Activated CD8-positive, alpha-beta memory T cell treated with anti-CD3 and anti-CD28 coated beads for 24 hours (primary cell): Measurements from ENCODE around the gene PATJ.
A peak's percentile ranks its signal among the peaks of the same experiment; 100 is the strongest.
"Not testable (repeated sequence)": the region's sequence is repeated elsewhere in the genome, so short reads cannot be mapped to it uniquely, and the experiment has no call there.

ENCODE experiments used
- DNase-seq: peaks from one replicate; pipeline ENCODE4 v3.0.0-alpha.2; 2020

PATJ gene, protein sequence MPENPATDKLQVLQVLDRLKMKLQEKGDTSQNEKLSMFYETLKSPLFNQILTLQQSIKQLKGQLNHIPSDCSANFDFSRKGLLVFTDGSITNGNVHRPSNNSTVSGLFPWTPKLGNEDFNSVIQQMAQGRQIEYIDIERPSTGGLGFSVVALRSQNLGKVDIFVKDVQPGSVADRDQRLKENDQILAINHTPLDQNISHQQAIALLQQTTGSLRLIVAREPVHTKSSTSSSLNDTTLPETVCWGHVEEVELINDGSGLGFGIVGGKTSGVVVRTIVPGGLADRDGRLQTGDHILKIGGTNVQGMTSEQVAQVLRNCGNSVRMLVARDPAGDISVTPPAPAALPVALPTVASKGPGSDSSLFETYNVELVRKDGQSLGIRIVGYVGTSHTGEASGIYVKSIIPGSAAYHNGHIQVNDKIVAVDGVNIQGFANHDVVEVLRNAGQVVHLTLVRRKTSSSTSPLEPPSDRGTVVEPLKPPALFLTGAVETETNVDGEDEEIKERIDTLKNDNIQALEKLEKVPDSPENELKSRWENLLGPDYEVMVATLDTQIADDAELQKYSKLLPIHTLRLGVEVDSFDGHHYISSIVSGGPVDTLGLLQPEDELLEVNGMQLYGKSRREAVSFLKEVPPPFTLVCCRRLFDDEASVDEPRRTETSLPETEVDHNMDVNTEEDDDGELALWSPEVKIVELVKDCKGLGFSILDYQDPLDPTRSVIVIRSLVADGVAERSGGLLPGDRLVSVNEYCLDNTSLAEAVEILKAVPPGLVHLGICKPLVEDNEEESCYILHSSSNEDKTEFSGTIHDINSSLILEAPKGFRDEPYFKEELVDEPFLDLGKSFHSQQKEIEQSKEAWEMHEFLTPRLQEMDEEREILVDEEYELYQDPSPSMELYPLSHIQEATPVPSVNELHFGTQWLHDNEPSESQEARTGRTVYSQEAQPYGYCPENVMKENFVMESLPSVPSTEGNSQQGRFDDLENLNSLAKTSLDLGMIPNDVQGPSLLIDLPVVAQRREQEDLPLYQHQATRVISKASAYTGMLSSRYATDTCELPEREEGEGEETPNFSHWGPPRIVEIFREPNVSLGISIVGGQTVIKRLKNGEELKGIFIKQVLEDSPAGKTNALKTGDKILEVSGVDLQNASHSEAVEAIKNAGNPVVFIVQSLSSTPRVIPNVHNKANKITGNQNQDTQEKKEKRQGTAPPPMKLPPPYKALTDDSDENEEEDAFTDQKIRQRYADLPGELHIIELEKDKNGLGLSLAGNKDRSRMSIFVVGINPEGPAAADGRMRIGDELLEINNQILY (N-terminal part only)

DNA sequence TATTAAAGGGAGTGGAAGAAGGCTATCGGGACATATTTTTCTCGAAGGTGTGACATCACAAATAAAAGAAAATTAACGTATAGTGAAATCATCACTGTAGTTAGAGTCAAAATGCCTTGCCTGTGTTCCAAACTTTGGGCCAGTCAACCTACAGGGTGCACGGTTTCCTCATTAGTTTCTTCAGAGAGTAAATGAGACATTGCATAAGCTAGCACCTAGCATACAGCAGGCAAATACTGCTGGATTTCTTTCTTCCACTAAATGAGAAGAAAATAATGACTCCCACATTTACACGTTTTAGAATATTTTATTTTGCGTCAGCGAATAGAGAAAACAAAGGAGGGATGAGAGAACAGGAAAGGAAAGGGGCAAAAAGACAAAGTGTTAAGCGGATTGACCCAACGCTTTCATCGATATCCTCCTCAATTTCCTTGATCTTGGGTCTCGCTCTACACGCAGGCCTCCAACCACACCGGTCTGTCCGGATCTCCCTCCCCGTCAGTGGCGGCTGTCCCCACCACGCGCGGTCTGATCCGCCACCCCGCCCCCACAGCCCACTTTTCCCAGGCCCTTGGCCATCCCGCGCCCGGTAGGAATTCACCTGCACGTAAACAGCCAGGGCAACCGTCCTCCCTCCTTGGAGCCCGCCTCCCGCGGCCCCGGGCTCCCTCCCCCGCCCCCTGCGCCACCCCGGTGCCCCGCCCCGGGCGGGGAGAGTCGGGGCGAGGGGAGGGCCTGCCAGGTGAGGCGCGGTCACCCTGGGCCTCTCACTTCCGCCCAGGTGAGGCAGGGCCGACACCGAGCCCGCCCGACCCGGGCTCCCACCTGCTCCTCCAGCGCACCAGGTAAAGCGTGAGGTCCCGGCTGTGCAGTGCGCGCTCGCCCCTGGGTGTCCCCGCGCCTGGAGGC, at the start of gene PATJ:
Gene PATJ (plus strand): TSS at position 770 of the 909 bp plus-strand sequence. CDS start 20,413 bp downstream, outside the sequence.
- peak; percentile 87 for DNase-seq

DNA sequence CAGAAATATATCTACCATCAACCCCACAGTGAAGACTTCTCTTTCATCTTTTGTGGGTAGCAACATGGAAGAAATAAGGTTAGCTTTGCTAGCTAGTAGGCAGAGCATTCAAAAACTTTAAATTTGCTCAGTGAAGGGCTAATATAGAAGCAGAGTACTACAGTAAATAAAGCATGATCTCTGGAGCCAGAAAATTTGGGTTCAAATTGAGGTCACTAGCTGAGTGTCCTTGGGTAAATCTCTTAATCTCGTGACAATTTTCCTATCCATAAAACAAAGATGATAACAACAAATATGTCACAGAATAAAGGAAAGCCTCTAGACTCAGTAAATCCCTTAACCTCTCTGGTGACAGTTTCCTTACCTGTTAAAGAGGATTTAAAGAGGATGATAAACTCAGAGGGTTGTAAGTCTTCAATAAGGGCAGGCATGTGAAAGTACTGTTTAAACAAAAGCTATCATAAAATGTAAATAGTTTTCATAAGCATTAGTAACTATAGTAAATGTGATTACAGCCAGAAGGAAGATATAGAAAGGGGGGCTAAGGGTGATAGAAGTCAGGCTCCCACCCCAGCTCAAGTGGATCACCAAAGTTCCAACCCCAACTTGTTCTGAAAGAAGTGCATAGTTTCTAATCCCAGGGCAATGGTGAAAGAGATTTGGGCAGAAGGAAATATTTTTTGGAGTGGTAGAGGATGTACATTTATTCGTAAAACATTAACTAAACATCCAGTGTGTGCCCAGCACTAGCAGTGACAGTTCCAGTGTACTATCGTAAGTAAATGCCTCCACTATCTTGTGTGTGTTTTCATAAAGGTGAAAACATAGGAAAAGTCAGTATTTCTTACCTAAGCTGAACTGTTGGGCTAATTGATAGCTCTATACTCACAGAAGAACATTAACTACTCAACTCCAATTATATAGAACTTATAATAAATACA, 42.1 kb upstream of the PATJ start:
- no peak for DNase-seq

DNA sequence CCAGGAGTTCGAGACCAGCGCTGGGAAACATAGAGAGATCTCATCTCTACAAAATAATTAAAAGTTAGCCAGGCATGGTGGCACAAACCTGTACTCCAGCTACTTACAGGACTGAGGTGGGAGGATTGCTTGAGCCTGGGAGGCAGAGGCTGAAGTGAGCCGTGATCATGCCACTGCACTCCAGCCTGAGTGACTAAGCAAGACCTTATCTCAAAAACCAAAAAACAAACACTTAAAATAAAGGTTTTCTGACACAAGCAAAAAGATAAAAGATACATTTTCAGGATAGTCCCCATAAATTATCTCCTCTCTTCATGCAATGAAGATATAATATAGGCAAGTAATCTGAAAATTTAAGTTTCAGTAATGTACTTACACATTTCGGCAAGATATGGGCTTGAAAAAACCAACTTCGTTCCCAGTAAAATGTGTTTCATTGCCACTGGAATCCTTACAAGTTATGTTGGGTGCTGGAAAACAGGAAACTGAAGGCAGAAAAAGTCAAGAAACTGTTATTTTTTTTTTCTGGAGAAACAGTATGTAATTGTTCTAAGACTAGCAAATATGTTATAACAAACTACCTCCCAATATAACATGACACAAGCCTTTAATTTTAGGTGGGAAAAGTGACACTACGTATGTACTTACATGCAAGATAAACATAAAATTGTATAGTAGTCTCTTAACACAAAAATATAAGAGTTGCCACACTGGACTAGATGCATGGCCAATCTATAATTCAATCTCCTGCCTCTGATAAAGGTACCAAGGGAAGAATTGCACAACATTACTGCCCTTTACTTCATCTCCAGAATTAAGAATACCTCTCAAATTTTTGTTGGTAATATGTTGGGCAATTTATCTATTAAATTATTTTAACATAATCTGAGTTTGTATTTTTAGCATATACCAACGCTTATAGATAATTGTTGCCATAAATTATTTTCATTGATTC, 33.0 kb upstream of the PATJ start:
- DNase-seq = no peak

DNA sequence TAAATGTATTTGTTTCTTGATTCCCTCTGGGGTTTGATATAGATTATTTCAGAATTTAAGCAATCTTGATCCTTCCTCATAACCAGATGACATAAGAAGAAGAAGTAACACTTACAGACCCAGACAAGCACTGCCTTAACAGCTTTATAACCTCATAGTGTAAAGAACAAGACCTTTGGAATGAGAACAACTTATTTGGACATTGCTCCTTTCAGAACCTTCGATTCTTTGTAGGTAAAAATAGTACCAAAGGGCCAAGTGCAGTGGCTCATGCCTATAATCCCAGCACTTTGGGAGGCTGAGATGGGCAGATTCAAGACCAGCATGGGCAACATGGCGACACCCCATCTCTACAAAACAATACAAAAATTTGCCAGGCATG, 32.4 kb upstream of the PATJ start:
- no peak for DNase-seq

DNA sequence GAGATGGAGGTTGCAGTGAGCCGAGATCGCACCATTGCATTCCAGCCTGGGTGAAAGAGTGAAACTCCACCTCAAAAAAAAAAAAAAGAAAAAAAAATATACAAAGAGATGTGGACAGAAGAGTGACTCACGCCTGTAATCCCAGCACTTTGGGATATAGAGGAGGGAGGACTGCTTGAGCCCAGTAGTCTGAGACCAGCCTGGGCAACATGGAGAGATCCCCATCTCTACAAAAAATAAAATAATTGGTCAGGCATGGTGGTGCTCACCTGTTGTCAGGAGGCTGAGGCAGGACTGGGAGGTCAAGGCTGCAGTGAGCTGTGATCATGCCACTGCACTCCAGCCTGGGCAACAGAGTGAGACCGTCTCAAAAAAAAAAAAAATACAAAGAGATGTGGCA, 31.0 kb upstream of the PATJ start:
- not testable (repeated sequence) for DNase-seq

DNA sequence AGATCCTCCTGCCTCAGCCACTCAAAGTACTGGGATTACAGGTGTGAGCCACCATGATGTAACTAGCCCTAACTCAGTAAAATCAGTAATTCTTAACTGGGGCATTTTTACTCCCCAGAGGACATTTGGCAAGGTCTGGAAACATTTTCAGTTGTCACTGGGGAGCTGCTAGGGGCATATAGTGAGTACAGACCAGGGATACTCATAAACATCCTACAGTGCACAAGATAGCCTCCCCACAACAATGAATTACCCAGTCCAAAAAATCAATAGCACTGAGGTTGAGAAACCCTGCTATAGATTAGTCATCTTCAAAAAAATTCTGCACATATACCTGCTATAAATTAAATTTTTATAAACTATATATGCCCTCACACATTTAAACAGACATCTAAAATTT, 30.3 kb upstream of the PATJ start:
- DNase-seq = no peak

DNA sequence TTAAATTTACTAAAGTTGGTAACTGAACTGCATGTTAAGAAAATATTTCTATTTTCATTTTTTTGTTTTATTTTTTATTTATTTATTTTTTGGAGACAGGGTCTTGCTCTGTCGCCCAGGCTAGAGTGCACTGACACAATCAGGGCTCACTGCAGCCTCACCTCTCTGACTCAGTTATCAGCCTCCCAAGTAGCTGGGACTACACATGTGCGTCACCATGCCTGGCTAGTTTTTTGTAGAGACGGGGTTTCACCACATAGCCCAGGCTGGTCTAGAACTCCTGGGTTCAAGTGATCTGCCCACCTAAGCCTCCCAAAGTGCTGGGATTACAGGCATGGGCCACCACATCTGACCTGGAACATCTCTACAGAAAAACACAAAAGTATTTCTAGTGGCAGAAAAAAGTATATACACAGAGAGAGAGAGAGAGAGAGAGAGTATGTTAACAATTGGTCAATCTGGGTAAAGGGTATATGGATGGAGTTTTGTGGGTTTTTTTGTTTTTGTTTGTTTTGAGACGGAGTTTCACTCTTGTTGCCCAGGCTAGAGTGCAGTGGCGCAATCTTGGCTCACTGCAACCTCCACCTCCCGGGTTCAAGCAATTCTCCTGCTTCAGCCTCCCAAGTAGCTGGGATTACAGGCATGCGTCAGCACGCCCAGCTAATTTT, 23.1 kb upstream of the PATJ start:
- DNase-seq = not testable (repeated sequence)

DNA sequence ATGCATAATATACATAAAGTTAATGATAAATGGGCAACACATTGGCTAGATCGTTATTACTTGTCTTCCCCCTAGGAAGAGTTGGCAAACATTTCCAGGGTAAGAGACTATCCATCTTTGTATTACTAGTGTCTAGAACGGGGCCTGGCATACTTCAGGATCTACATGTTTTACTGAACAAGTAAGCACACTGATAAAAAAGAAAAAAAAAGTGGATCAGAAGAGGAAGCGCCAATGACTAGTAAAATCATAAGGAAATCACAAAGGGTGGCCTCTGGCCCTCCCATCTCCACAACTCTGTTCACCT, 17.8 kb upstream of the PATJ start:
- no peak for DNase-seq

DNA sequence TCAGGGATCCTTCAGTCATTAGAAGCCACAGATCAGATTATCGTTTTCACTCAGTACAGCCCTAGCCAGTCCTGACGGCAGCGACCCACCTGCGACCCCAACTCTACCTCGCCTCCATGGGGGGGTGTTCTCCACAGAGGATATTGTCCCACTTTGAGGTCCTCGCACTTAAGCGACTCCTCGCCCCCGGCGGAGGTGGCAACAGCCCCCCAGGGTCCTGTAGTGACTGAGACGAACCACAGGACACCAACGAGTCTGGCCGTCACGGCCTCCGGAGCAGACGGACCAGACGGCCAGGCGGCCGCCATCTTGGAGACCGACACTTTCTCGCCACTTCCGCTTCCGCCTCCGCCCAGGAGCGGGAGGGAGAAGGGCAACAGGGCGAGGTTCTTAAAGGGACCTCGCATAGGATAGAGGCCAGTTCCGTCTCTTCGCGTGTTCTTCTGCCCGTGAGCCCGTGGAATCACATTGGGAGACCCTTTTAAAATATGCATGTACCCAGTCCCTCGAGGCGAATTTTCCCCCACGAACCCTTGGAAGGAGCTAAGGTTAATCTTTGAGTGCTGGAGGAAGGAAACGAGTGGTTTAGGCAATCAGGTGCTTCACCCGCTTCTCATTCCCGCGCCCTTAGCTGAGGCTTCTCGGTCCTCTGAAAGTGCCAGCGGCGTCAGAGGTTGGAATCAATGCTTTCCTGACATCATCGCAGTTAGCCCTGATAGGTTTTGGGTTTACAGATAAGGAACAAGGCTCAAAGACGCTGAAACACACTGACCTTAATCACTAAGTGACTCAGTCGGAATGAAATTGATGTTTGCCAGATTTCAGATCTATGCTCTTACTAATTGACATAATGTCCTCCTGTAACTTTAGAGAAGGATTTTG, 17.2 kb upstream of the PATJ start, which contains the start of gene TM2D1:
Gene TM2D1 (minus strand): TSS at position 329 of the 882 bp plus-strand sequence. CDS start 21 bp downstream, at position 308.
- DNase-seq = peak; percentile 93

DNA sequence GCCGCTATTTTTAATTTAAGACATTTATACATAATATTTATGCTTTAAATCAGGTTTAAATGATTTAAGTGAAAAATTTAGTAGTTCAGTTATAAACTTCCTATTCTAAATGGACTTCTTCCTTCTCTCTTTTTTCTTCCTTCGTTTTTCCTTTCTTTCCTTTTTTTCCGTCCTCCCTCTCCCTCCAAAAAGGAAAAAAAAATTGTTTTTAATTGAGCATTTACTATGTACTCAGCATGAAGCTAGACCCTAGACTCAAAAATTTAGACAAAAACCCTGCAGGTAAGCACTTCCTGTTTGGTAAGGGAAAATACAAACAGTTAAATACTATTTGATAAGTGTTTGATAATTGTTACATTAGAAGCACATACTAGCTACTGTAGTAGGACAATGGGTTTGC, 14.7 kb upstream of the PATJ start:
- DNase-seq = no peak

DNA sequence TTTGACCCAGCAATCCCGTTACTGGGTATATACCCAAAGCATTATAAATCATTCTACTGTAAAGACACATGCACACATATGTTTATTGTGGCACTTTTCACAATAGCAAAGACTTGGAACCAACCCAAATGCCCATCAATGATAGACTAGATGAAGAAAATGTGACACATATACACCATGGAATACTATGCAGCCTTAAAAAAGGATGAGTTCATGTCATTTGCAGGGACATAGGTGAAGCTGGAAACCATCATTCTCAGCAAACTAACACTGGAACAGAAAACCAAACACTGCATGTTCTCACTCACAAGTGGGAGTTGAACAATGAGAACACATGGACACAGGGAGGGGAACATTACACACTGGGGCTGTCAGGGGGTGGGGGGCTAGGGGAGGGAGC, 11.6 kb upstream of the PATJ start:
- not testable (repeated sequence) for DNase-seq

DNA sequence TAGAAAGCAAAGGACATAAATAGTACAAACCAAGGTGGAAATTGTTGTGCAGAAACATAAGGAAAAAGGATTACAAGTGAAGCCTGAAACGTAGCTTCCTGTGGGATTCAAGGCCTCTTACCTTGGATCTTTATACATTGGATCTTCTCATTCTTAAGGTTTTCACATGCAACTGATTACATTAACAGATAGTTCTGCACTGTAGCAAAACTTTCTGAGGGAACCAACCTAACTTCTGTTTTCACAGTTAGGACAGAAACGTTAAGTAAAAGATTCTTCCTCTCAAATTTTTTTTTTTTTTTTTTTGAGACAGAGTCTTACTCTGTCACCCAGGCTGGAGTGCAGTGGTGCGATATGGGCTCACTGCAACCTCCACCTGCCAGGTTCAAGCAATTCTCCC, 9.6 kb upstream of the PATJ start:
- DNase-seq = no peak

DNA sequence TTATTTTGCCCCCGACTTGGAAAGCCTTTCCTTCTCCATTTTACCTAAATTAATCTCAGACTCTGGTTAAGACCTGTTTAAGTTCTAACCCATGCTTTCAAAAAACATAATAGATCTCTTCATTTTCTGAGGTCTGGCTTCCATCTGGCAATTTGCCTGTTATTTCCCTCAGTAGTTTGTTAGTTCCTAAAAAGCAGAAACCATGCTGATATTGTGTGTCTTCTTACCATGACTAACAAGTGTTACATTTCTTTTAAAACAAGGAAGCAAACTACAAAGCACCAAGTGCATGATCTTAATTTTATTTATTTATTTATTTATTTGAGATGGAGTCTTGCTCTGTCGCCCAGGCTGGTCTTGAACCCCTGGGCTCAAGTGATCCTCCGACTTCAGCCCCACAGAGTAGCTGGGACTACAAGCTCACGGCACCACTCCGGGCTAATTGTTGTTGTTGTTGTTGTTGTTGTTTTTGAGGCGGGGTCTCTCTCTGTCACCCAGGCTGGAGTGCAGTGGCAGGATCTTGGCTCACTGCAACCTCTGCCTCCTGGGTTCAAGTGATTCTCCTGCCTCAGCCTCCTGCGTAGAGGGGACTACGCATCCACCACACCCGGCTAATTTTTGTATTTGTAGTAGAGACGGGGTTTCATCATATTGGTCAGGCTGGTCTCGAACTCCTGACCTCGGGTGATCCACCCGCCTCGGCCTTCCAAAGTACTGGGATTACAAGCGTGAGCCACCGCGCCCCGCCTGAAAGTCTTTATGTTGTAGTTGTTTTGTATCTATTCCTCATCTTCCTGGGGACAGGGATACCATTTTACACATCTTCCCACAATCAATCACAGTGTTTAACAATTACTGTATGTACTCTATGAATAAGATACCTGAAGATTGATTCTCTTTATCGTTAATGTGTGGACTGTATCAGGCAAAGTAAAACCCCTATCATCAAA, 1.3 kb upstream of the PATJ start:
- no peak for DNase-seq

DNA sequence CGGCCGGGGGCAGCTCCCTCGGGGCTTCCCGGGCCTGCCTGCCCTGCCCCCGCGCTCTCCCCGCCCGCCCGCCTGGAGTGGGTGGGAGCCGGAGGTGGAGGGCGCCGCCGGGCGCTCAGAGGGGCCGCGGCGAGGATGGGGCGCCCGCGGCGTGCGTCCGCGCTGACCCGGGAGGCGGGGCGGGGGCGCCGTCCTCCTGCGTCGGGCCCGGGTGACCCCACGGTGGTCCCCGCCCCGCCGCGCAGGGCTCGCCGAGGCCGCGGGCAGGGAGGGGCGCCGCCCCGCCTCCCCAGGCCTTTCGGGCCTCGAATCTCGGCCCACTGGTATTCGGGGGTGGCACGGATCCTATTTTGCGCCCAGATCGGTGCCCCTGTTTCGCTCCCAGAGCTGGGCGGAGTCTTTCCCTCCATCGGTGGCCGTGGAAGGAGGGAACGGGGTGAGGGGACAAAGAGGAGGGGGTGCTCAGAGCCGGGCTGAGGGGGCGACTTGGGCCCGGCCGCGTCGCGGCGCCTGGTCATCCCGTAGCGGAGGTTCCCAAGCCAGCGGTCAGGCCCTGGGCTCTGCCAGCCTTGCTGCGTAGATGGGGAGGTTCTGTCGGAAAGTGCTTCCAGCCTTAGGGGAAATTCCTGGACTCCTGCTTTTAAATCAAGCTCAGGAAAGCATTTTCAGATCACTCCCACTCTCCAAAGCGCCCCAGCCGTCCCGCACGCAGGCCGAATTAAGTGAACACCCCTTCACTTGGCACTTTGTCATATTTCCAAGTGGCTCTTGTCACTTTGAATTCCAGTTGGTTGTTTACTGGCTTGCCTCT, 545 bp downstream of the PATJ start:
- DNase-seq = no peak

DNA sequence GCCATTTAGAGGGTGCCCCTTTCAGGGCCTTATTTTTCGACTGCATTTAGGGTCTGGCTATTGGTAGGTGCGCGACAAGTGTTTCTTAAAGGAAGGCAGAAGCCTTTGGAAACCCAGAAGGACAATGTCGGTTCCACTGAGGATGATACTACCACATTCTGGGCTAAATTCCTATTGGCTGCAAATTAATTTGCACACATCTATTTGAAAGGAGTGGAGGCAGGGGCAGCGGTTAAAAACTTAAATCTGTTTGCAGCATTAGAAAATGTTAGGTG, 1.1 kb downstream of the PATJ start:
- no peak for DNase-seq
